Activated B cell treated with CpG ODN at 0.5 μM for 24 hours (primary cell): ENCODE measurements around the gene PAGR1. TPM values are rescaled to one million over a fixed set of nuclear protein-coding genes. Genes with fewer than 3 reads are reported as not detected.

Experiments used
- ATAC-seq: fragments of 200-7000 bp; cut with Tn5 transposase; one replicate; pipeline ENCODE4 v1.10.0; 2021; ENCODE audit warnings: low read depth, mild to moderate bottlenecking, moderate library complexity
- CTCF ChIA-PET: fragments of 350-600 bp; sonication (Branson Sonifier 250); formaldehyde crosslinking; loops from one replicate; lab custom pipeline; 2021; ENCODE audit warnings: antibody characterized with exemption; lab: Charles Lee
- POLR2A ChIA-PET: fragments of 350-600 bp; sonication (Branson Sonifier 250); formaldehyde crosslinking; loops from one replicate; lab custom pipeline; 2021; ENCODE audit warnings: antibody characterized with exemption; lab: Charles Lee
- DNase-seq: peaks from one replicate; pipeline ENCODE4 v3.0.0; 2022
- H3K27ac Mint-ChIP-seq: one replicate; pipeline ENCODE4 v1.8.0; 2020; ENCODE audit warnings: mixed read lengths
- H3K27me3 Mint-ChIP-seq: one replicate; pipeline ENCODE4 v1.8.0; 2021; ENCODE audit warnings: mixed read lengths
- H3K36me3 Mint-ChIP-seq: one replicate; pipeline ENCODE4 v1.8.0; 2021; ENCODE audit warnings: low read depth, mixed read lengths
- H3K4me1 Mint-ChIP-seq: one replicate; pipeline ENCODE4 v1.8.0; 2021; ENCODE audit warnings: mixed read lengths
- H3K4me3 Mint-ChIP-seq: one replicate; pipeline ENCODE4 v1.8.0; 2020; ENCODE audit warnings: mild to moderate bottlenecking, mixed read lengths
- H3K9me3 Mint-ChIP-seq: one replicate; pipeline ENCODE4 v1.8.0; 2020; ENCODE audit warnings: mixed read lengths
- intact Hi-C: fragments of 100-400 bp; cut with micrococcal nuclease; formaldehyde crosslinking; loops from one replicate; pipeline ENCODE4 v1.15.1; 2024
- total RNA-seq: library from RNA; stranded (reverse); gene quantifications from 2 replicates; pipeline ENCODE4 v1.2.3, GENCODE V29; 2022
- TF ChIP-seq, protein P1 (sequence below): fragments of 200-600 bp; IDR thresholded peaks from one replicate; pipeline ENCODE4 v1.8.0; 2022; ENCODE audit warnings: antibody characterized with exemption, mild to moderate bottlenecking

Gene PAGR1
- total RNA-seq, 1 donor from 2014 or later, result 18.6 TPM

- H3K27me3 Mint-ChIP-seq, result no peaks in the 10 kb centered on the region
- ATAC-seq (no peak), DNase-seq (no peak)
- intact Hi-C loops, result loop anchor here (1.0 to 2.0 kb wide), 2 partner anchors 15 to 27 kb away; partner anchors contain the start of gene MAZ
- ChIA-PET POLR2A (interaction anchor here (0.6 to 8.2 kb wide), 10 partner anchors 14 to 175 kb away, joined by 3 to 147 read pairs (median 4); partner anchors contain the start of genes ASPHD1, KCTD13, KIF22 and MAZ), CTCF (interaction anchor here (1.0 to 4.5 kb wide), 2 partner anchors 13 to 26 kb away, joined by 3 to 24 read pairs; no protein-coding TSS in a partner anchor)
- no peaks in the 10 kb centered on the region for H3K9me3 Mint-ChIP-seq
- H3K27ac Mint-ChIP-seq, result peak overlapping the region; percentile 94
- peaks cover 42% of the 10 kb centered on the region for H3K36me3 Mint-ChIP-seq
- peaks cover 64% of the 10 kb centered on the region for H3K4me1 Mint-ChIP-seq
- TF ChIP-seq, protein P1, sequence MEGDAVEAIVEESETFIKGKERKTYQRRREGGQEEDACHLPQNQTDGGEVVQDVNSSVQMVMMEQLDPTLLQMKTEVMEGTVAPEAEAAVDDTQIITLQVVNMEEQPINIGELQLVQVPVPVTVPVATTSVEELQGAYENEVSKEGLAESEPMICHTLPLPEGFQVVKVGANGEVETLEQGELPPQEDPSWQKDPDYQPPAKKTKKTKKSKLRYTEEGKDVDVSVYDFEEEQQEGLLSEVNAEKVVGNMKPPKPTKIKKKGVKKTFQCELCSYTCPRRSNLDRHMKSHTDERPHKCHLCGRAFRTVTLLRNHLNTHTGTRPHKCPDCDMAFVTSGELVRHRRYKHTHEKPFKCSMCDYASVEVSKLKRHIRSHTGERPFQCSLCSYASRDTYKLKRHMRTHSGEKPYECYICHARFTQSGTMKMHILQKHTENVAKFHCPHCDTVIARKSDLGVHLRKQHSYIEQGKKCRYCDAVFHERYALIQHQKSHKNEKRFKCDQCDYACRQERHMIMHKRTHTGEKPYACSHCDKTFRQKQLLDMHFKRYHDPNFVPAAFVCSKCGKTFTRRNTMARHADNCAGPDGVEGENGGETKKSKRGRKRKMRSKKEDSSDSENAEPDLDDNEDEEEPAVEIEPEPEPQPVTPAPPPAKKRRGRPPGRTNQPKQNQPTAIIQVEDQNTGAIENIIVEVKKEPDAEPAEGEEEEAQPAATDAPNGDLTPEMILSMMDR, result no peak
- H3K4me3 Mint-ChIP-seq, result peak overlapping the region; percentile 95
These were observed 5.7 kb downstream of the PAGR1 start for GRCh38 chr16:29821643-29822115.

- POLR2A ChIA-PET, result interaction anchor here (2.0 kb wide), 1 partner anchor 8 kb away, joined by 7 read pairs; the partner anchor contains the start of gene PAGR1
- ATAC-seq (no peak), DNase-seq (no peak)
- intact Hi-C loops, result no loop called here
- TF ChIP-seq, protein P1, result no peak
- H3K4me3 Mint-ChIP-seq, result no peak overlapping the region
- H3K9me3 Mint-ChIP-seq, result no peaks in the 10 kb centered on the region
- peaks cover 22% of the 10 kb centered on the region for H3K36me3 Mint-ChIP-seq
- H3K4me1 Mint-ChIP-seq, result peaks cover 37% of the 10 kb centered on the region
- CTCF ChIA-PET, result no interaction called here
- H3K27ac Mint-ChIP-seq, result peak overlapping the region; percentile 12
- H3K27me3 Mint-ChIP-seq, result no peaks in the 10 kb centered on the region
These were observed 8.7 kb downstream of the PAGR1 start for GRCh38 chr16:29824589-29825144.

DNA sequence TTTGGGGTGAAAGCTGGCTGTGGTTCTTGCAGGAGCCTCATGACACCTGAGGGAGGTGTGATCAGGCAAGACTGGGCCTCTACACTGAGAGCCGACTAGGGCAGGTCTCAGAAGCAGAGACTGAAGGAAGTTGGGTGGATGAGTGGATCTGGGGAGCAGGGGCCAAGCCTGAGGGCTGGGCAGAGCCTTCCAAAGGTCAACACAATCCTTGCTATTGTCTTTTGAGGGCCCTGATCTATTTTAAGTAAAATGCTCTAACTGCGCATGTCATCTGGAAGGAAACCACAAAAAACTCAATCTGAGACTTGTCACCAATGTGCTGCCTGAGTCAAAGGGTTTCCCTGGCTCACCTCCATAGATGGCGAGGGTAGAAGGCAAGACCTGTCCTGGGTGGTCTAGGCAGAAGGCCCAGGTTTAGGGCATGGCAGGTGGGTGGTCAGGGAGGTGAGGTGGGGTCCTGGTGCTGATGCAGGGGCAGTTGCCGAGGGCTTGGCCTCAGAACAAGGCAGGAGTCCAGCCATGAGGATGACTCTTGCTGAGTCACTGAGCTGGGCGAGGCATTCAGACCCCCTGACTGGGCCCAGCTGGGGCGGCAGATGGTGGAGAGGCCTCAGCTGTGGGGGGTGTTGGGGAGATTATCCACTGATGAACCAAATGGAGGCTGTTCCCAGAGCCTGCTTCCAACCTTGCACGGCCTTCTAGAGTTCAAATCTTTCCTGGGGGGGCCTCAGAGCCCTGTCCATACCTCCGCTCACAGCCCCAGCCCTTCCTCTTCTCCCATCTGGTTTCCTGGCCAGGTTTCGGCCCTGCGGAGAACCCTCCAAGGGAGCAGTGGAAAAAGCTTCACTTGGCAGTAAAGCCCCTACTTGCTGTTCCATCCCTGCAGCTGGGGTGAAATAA, 9.4 kb downstream of the PAGR1 start:
- H3K4me3 Mint-ChIP-seq, result no peak overlapping the region
- intact Hi-C loops, result no loop called here
- no peak for ATAC-seq
- ChIA-PET CTCF (no interaction called here), POLR2A (interaction anchor here (2.0 kb wide), 1 partner anchor 9 kb away, joined by 7 read pairs; the partner anchor contains the start of gene PAGR1)
- no peak for DNase-seq
- no peaks in the 10 kb centered on the region for H3K9me3 Mint-ChIP-seq
- TF ChIP-seq, protein P1, result no peak
- H3K27me3 Mint-ChIP-seq, result no peaks in the 10 kb centered on the region
- peaks cover 29% of the 10 kb centered on the region for H3K4me1 Mint-ChIP-seq
- H3K27ac Mint-ChIP-seq, result peak overlapping the region; percentile 12
- peaks cover 19% of the 10 kb centered on the region for H3K36me3 Mint-ChIP-seq

DNA sequence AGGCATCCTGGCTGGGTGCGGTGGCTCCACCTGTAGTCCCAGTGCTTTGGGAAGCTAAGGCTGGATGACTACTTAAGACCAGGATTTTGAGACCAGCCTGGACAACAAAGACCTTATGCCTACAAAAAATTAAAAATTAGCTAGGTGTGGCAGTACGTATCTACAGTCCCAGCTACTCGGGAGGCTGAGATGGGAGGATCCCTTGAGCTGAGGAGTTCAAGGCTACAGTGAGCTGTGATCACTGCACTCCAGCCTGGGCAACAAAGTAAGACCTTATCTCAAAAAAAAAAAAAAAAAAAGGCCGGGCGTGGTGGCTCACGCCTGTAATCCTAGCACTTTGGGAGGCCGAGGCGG, 10.4 kb downstream of the PAGR1 start:
- intact Hi-C loops, result no loop called here
- Mint-ChIP-seq H3K4me1 (peaks cover 20% of the 10 kb centered on the region), H3K36me3 (peaks cover 21% of the 10 kb centered on the region), H3K27ac (no peak overlapping the region), H3K9me3 (no peaks in the 10 kb centered on the region), H3K27me3 (no peaks in the 10 kb centered on the region), H3K4me3 (no peak overlapping the region)
- POLR2A ChIA-PET, result interaction anchor here (0.6 to 2.0 kb wide), 3 partner anchors 8 to 32 kb away, joined by 3 to 7 read pairs (median 4); partner anchors contain the start of gene PAGR1
- DNase-seq (no peak), ATAC-seq (no peak)
- TF ChIP-seq, protein P1, result no peak
- CTCF ChIA-PET, result no interaction called here

DNA sequence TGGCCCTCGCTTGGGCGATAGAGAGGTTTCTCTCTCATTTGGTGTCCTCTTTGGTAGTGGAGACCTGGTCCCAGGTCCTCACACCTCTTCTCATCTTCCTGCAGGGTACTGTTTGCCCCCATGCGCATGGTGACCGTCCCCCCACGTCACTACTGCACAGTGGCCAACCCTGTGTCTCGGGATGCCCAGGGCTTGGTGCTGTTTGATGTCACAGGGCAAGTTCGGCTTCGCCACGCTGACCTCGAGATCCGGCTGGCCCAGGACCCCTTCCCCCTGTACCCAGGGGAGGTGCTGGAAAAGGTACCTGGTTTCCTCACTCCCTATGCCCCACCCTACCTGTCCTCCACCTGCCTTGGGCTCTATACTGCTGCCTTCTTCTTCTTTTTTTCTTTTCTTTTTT, 14.8 kb downstream of the PAGR1 start:
- intact Hi-C loops, result no loop called here
- Mint-ChIP-seq H3K36me3 (peaks cover 46% of the 10 kb centered on the region), H3K4me1 (no peaks in the 10 kb centered on the region), H3K27me3 (no peaks in the 10 kb centered on the region), H3K4me3 (no peak overlapping the region), H3K9me3 (no peaks in the 10 kb centered on the region), H3K27ac (no peak overlapping the region)
- CTCF ChIA-PET, result no interaction called here
- ATAC-seq (no peak), DNase-seq (no peak)
- POLR2A ChIA-PET, result no interaction called here
- TF ChIP-seq, protein P1, result no peak
